ENCODE measurements around the gene MAPK9.

Gene MAPK9

GRCh38 chr5:180315762-180316212 is 23.9 kb upstream of the MAPK9 start:
- TF ChIP-seq CTCF (IDR thresholded peaks at IDR 0.05; ENCODE audit: low read depth, low read length), result peak; percentile 97
- H3K4me3 ChIP-seq (replicated peaks in 1 of 2; ENCODE audit: low read depth in 2 of 2, low read length in 2 of 2), result no peak overlapping the region
- peak; percentile 67 for DNase-seq (ENCODE audit: low read depth in 2 of 2)

- no peak for DNase-seq (ENCODE audit: low read depth in 2 of 2)
- TF ChIP-seq CTCF (IDR thresholded peaks at IDR 0.05; ENCODE audit: low read depth, low read length), result no peak
- no peak overlapping the region for H3K4me3 ChIP-seq (replicated peaks in 1 of 2; ENCODE audit: low read depth in 2 of 2, low read length in 2 of 2)
Measured at GRCh38 chr5:180313677-180314505, 22.0 kb upstream of the MAPK9 start.

GRCh38 chr5:180311216-180311615 is 19.3 kb upstream of the MAPK9 start:
- TF ChIP-seq CTCF (IDR thresholded peaks at IDR 0.05; ENCODE audit: low read depth, low read length), result no peak
- no peak for DNase-seq (ENCODE audit: low read depth in 2 of 2)
- no peak overlapping the region for H3K4me3 ChIP-seq (replicated peaks in 1 of 2; ENCODE audit: low read depth in 2 of 2, low read length in 2 of 2)

GRCh38 chr5:180306796-180307195 is 14.9 kb upstream of the MAPK9 start:
- no peak overlapping the region for H3K4me3 ChIP-seq (replicated peaks in 1 of 2; ENCODE audit: low read depth in 2 of 2, low read length in 2 of 2)
- no peak for DNase-seq (ENCODE audit: low read depth in 2 of 2)
- TF ChIP-seq CTCF (IDR thresholded peaks at IDR 0.05; ENCODE audit: low read depth, low read length), result no peak

- H3K4me3 ChIP-seq (replicated peaks in 1 of 2; ENCODE audit: low read depth in 2 of 2, low read length in 2 of 2), result no peak overlapping the region
- no peak for DNase-seq (ENCODE audit: low read depth in 2 of 2)
- no peak for TF ChIP-seq CTCF (IDR thresholded peaks at IDR 0.05; ENCODE audit: low read depth, low read length)
Measured at GRCh38 chr5:180305481-180305880, 13.6 kb upstream of the MAPK9 start.

GRCh38 chr5:180304431-180305375 is 12.8 kb upstream of the MAPK9 start:
- TF ChIP-seq CTCF (IDR thresholded peaks at IDR 0.05; ENCODE audit: low read depth, low read length), result no peak
- H3K4me3 ChIP-seq (replicated peaks in 1 of 2; ENCODE audit: low read depth in 2 of 2, low read length in 2 of 2), result no peak overlapping the region
- no peak for DNase-seq (ENCODE audit: low read depth in 2 of 2)

All from cardiac fibroblast (primary cell).